NB4 (cell line): ENCODE data around the gene LRIG1.

ENCODE experiments used
- CTCF ChIP-seq: IDR thresholded peaks from one replicate; pipeline ENCODE4 v1.5.1; 2012; ENCODE audit warnings: low read depth, low read length
- MAX ChIP-seq: IDR thresholded peaks from 2 replicates; pipeline ENCODE4 v1.6.1; 2011; ENCODE audit warnings: low read depth, low read length
- POLR2A ChIP-seq: IDR thresholded peaks from 2 replicates; pipeline ENCODE4 v1.6.1; 2011; ENCODE audit warnings: mild to moderate bottlenecking; ENCODE audit not compliant: insufficient read length; ENCODE audit errors: extremely low read depth

GRCh38 chr3:66492071-66492470, 8.8 kb downstream of the LRIG1 start:
- TF ChIP-seq CTCF: no peak
- TF ChIP-seq POLR2A: no peak
- no peak for TF ChIP-seq MAX
